T-cell (primary cell): ENCODE results near the gene CXorf49. TPM values are rescaled to one million over a fixed set of nuclear protein-coding genes. Genes with fewer than 3 reads are reported as not detected.
A peak's percentile ranks its signal among the peaks of the same experiment; 100 is the strongest.
"Not testable (repeated sequence)": the region's sequence is repeated elsewhere in the genome, so short reads cannot be mapped to it uniquely, and the experiment has no call there.

Source experiments
- ATAC-seq, 4 experiments: fragments of 200-7000 bp in 3 of 4; fragments of 150-1000 bp in 1 of 4; cut with Tn5 transposase; replicated peaks in 1 of 4; 1 replicate in 3 of 4; 2 replicates in 1 of 4; pipeline ENCODE4 v1.10.0; 2021; ENCODE audit warnings: moderate library complexity in 3 of 4, mild to moderate bottlenecking in 2 of 4, moderate number of reproducible peaks in 1 of 4
- CTCF ChIA-PET, 2 donors: fragments of 300-600 bp; sonication (Branson Sonifier 250); formaldehyde crosslinking; loops; one replicate each; lab custom pipeline; 2022; ENCODE audit warnings: antibody characterized with exemption in 2 of 2; lab: Charles Lee
- POLR2A ChIA-PET, 2 donors: fragments of 300-600 bp; sonication (Branson Sonifier 250); formaldehyde crosslinking; loops; one replicate each; lab custom pipeline; 2022; ENCODE audit warnings: antibody characterized with exemption in 2 of 2; lab: Charles Lee
- DNase-seq, 35 experiments: peaks; one replicate each; pipeline versions ENCODE4 v3.0.0 to v3.0.0-alpha.2; 2013 to 2023
- H3K27ac ChIP-seq: one replicate; pipeline ENCODE4 v1.5.1; 2013; ENCODE audit warnings: low read length
- H3K27me3 ChIP-seq, 2 experiments: replicated peaks in 1 of 2; 1 replicate in 1 of 2; 2 replicates in 1 of 2; pipeline versions ENCODE4 v1.6.1 to v1.7.0; 2013; ENCODE audit warnings: low read length in 1 of 2, mixed read lengths in 1 of 2; ENCODE audit not compliant: control insufficient read depth in 2 of 2, insufficient read depth in 2 of 2; ENCODE audit errors: extremely low read depth in 1 of 2
- H3K36me3 ChIP-seq, 2 donors: 1 replicate in 1 of 2; 2 replicates in 1 of 2; pipeline versions ENCODE4 v1.6.1 to v1.7.0; 2013; ENCODE audit warnings: low read length in 1 of 2; ENCODE audit not compliant: control insufficient read depth in 2 of 2, insufficient read depth in 1 of 2; ENCODE audit errors: extremely low read depth in 1 of 2
- H3K4me1 ChIP-seq, 2 experiments: 1 replicate in 1 of 2; 2 replicates in 1 of 2; pipeline versions ENCODE4 v1.6.1 to v1.7.0; 2013; ENCODE audit warnings: low read length in 2 of 2, mixed read lengths in 1 of 2; ENCODE audit not compliant: insufficient read depth in 2 of 2, control insufficient read depth in 1 of 2; ENCODE audit errors: extremely low read depth in 1 of 2
- H3K4me3 ChIP-seq, 2 donors: 1 replicate in 1 of 2; 2 replicates in 1 of 2; pipeline versions ENCODE4 v1.5.1 to v1.7.0; 2013; ENCODE audit warnings: mild to moderate bottlenecking in 2 of 2, low read length in 1 of 2, moderate library complexity in 1 of 2; ENCODE audit not compliant: control insufficient read depth in 1 of 2; ENCODE audit errors: extremely low read depth in 1 of 2
- H3K9me3 ChIP-seq: 2 replicates; pipeline ENCODE4 v1.7.0; 2013
- H3K27ac Mint-ChIP-seq, 2 donors: one replicate each; pipeline ENCODE4 v1.8.0; 2020 to 2021; ENCODE audit warnings: mild to moderate bottlenecking in 2 of 2, mixed read lengths in 2 of 2
- H3K27me3 Mint-ChIP-seq, 2 donors: one replicate each; pipeline ENCODE4 v1.8.0; 2021 to 2022; ENCODE audit warnings: mixed read lengths in 2 of 2
- H3K36me3 Mint-ChIP-seq: one replicate; pipeline ENCODE4 v1.8.0; 2021; ENCODE audit warnings: mixed read lengths
- H3K4me1 Mint-ChIP-seq, 3 donors: one replicate each; pipeline ENCODE4 v1.8.0; 2020 to 2022; ENCODE audit warnings: mixed read lengths in 3 of 3, mild to moderate bottlenecking in 1 of 3
- H3K4me3 Mint-ChIP-seq, 3 donors: one replicate each; pipeline ENCODE4 v1.8.0; 2020 to 2022; ENCODE audit warnings: mild to moderate bottlenecking in 3 of 3, mixed read lengths in 3 of 3, moderate library complexity in 3 of 3
- H3K9me3 Mint-ChIP-seq, 3 donors: one replicate each; pipeline ENCODE4 v1.8.0; 2020 to 2022; ENCODE audit warnings: mixed read lengths in 3 of 3
- WGBS: methylation state at CpG from one replicate; pipeline ENCODE4 v1.1.5; 2013; ENCODE audit warnings: missing lambda C conversion rate; ENCODE audit not compliant: insufficient coverage; 5-methylcytosine and 5-hydroxymethylcytosine counted together
- total RNA-seq, 35 experiments: library from RNA in 6 of 35; stranded (reverse) in 6 of 35; fragments of 120-200 nt in 1 of 35; gene quantifications; one replicate each; pipeline versions ENCODE4 v1.2.1 to v1.2.4 and lab custom pipeline; 2013 to 2026

The CXorf49 gene
- total RNA-seq, 5 donors from 2014 or later (not counting 1 experiment from before 2014, with no cell fraction given) = not detected

- H3K4me1 Mint-ChIP-seq, H3K4me3 Mint-ChIP-seq, POLR2A ChIA-PET, H3K4me1 ChIP-seq, H3K4me3 ChIP-seq, H3K27me3 Mint-ChIP-seq, H3K36me3 ChIP-seq, H3K27me3 ChIP-seq, ATAC-seq, H3K9me3 ChIP-seq, H3K9me3 Mint-ChIP-seq, H3K27ac Mint-ChIP-seq, H3K36me3 Mint-ChIP-seq, H3K27ac ChIP-seq, CTCF ChIA-PET, DNase-seq: not testable (repeated sequence)
- no CpG with 5 or more reads among the region's 20 CpGs for WGBS
These were observed 2.3 kb upstream of the CXorf49 start for GRCh38 chrX:71720289-71720886.

GRCh38 chrX:71719195-71719594 lies 1.1 kb upstream of the CXorf49 start:
- H3K4me3 Mint-ChIP-seq, CTCF ChIA-PET, H3K4me3 ChIP-seq, H3K27me3 ChIP-seq, H3K36me3 Mint-ChIP-seq, H3K4me1 ChIP-seq, H3K27me3 Mint-ChIP-seq, H3K9me3 ChIP-seq, H3K4me1 Mint-ChIP-seq, ATAC-seq, H3K27ac ChIP-seq, H3K36me3 ChIP-seq, POLR2A ChIA-PET, H3K27ac Mint-ChIP-seq, H3K9me3 Mint-ChIP-seq: not testable (repeated sequence)
- peak in 1 of 35 experiments; percentile 0 for DNase-seq
- no CpG with 5 or more reads among the region's 30 CpGs for WGBS

DNA sequence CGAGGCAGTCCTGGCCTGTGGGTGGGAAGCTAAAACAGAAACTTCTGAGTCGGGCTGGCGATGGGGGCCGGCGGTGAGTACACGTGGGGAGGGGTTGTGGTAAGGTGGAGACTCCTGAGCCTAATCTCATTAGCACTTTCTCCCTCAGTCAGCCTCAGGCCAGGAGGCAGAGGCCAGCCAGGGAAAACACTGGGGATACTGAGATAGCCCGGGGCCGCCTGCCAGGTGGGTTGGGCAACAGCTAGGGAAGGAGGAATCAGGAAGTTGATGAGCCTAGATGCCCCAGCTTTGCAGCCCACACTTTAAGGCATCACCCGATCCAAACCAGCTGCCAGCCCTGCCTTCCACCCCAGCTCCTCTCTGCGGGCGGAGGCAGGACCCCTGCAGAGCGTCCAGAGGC lies 1.8 kb downstream of the CXorf49 start:
- H3K4me3 ChIP-seq, H3K27ac Mint-ChIP-seq, CTCF ChIA-PET, DNase-seq, POLR2A ChIA-PET, H3K9me3 Mint-ChIP-seq, H3K27me3 ChIP-seq, H3K36me3 Mint-ChIP-seq, H3K36me3 ChIP-seq, H3K27me3 Mint-ChIP-seq, H3K4me1 Mint-ChIP-seq, H3K4me1 ChIP-seq, ATAC-seq, H3K9me3 ChIP-seq, H3K4me3 Mint-ChIP-seq, H3K27ac ChIP-seq: not testable (repeated sequence)
- no CpG with 5 or more reads among the region's 12 CpGs for WGBS

- POLR2A ChIA-PET, H3K4me3 ChIP-seq, H3K27ac ChIP-seq, H3K27me3 ChIP-seq, H3K4me3 Mint-ChIP-seq, CTCF ChIA-PET, H3K4me1 ChIP-seq, H3K4me1 Mint-ChIP-seq, H3K27me3 Mint-ChIP-seq, H3K36me3 Mint-ChIP-seq, H3K9me3 ChIP-seq, ATAC-seq, H3K36me3 ChIP-seq, H3K9me3 Mint-ChIP-seq, H3K27ac Mint-ChIP-seq, DNase-seq: not testable (repeated sequence)
- no CpG with 5 or more reads among the region's 8 CpGs for WGBS
These were observed 2.5 kb downstream of the CXorf49 start for GRCh38 chrX:71715551-71715950.

DNA sequence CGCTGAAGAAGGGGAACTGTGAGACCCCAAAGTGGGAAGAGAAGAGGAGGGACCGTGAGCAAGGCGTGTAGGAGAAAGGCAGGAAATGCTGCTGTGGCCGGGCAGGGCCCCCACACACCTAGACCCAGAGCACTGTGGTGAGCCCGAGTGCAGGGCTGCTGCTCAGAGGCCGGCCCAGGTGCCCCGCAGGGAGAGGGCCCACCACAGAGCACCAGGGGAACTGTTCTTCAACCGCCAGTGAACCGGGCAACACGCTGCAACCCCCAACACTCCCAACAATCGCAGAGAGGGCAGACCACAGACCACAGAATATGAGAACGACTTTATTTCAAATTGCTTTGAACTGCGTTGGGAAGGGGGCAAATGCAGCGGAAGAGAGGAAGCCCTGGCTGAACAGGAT lies 4.0 kb downstream of the CXorf49 start:
- H3K4me1 ChIP-seq, CTCF ChIA-PET, H3K4me3 Mint-ChIP-seq, H3K27ac Mint-ChIP-seq, H3K36me3 ChIP-seq, DNase-seq, H3K9me3 ChIP-seq, H3K4me3 ChIP-seq, H3K27me3 ChIP-seq, H3K36me3 Mint-ChIP-seq, POLR2A ChIA-PET, H3K4me1 Mint-ChIP-seq, H3K27me3 Mint-ChIP-seq, H3K27ac ChIP-seq, H3K9me3 Mint-ChIP-seq: not testable (repeated sequence)
- peak in 1 of 4 experiments; percentile 34 for ATAC-seq
- no CpG with 5 or more reads among the region's 14 CpGs for WGBS

GRCh38 chrX:71702853-71703252 lies 15.2 kb downstream of the CXorf49 start:
- CTCF ChIA-PET, POLR2A ChIA-PET, H3K9me3 Mint-ChIP-seq: not testable (repeated sequence)

GRCh38 chrX:71699023-71699344 lies 19.1 kb downstream of the CXorf49 start:
- H3K4me1 ChIP-seq, H3K27ac ChIP-seq, ATAC-seq, H3K9me3 Mint-ChIP-seq, H3K27me3 Mint-ChIP-seq, H3K4me1 Mint-ChIP-seq, H3K27me3 ChIP-seq, H3K4me3 ChIP-seq, H3K36me3 Mint-ChIP-seq, POLR2A ChIA-PET, H3K27ac Mint-ChIP-seq, H3K36me3 ChIP-seq, DNase-seq, H3K9me3 ChIP-seq, H3K4me3 Mint-ChIP-seq, CTCF ChIA-PET: not testable (repeated sequence)
- no CpG with 5 or more reads among the region's 4 CpGs for WGBS

More at GRCh38 chrX:71702853-71703252, 15.2 kb downstream of the CXorf49 start:
- H3K27ac ChIP-seq, H3K27me3 Mint-ChIP-seq, H3K4me1 ChIP-seq, H3K4me3 Mint-ChIP-seq, H3K9me3 ChIP-seq, H3K27ac Mint-ChIP-seq, H3K4me1 Mint-ChIP-seq, H3K36me3 Mint-ChIP-seq, DNase-seq, H3K36me3 ChIP-seq, H3K4me3 ChIP-seq, H3K27me3 ChIP-seq: not testable (repeated sequence)
- WGBS = no CpG with 5 or more reads among the region's 12 CpGs
- ATAC-seq = peak; percentile 28 to 45 (median 40)
